ENCODE results near the gene MATR3. TPM values are rescaled to one million over a fixed set of nuclear protein-coding genes. Genes with fewer than 3 reads are reported as not detected.
A peak's percentile ranks its signal among the peaks of the same experiment; 100 is the strongest.

Gene MATR3
- total RNA-seq, 1 donor from 2014 or later, result 235 TPM

GRCh38 chr5:139284295-139284694 lies 9.2 kb upstream of the MATR3 start:
- no peak overlapping the region for H3K27ac Mint-ChIP-seq (ENCODE audit: unreplicated experiment)
- H3K36me3 Mint-ChIP-seq (ENCODE audit: low read depth, unreplicated experiment), result peaks cover 10% of the 10 kb centered on the region
- peaks cover 2% of the 10 kb centered on the region for H3K4me1 Mint-ChIP-seq (ENCODE audit: unreplicated experiment)
- no peaks in the 10 kb centered on the region for H3K27me3 Mint-ChIP-seq (ENCODE audit: unreplicated experiment)
- no peak for TF ChIP-seq CTCF (IDR thresholded peaks at IDR 0.05; ENCODE audit: unreplicated experiment)
- H3K9me3 Mint-ChIP-seq (ENCODE audit: unreplicated experiment), result no peaks in the 10 kb centered on the region
- no peak for DNase-seq (ENCODE audit: low spot score)
- H3K4me3 Mint-ChIP-seq (ENCODE audit: unreplicated experiment), result no peak overlapping the region

DNA sequence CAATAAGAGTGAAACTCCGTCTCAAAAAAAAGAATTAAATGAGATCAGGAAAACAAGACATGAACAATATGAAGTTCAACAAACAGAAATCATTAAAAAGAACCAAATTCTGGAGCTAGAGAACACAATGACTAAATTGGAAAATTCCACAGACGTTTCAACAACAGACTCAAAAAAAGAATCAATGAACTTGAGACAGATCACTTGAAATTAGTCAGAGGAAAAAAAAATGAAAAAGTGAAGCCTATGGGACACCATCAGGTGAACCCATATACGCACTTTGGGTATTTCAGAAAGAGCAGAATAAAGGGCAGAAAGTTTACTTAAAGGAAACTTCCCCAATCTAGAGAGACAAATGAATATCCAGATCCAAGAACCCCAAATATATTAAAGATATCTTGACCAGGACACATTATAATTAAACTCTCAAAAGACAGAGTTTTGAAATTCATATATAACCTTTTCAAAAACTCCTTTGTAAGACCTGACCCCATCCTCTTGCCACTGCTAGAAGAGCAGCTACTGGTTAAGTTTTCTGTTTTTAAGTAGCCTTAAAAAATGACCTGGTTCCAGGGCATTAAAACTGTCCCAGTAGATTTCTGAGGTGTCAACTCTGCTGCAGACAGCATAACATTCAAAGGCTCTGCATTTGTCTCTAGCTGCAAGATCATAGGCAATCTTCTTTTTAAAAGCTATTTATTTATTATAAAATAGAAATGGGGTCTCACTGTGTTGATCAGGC lies 7.7 kb upstream of the MATR3 start:
- TF ChIP-seq CTCF (IDR thresholded peaks at IDR 0.05; ENCODE audit: unreplicated experiment), result no peak
- Mint-ChIP-seq H3K27me3 (ENCODE audit: unreplicated experiment) (no peaks in the 10 kb centered on the region), H3K36me3 (ENCODE audit: low read depth, unreplicated experiment) (peaks cover 10% of the 10 kb centered on the region), H3K9me3 (ENCODE audit: unreplicated experiment) (no peaks in the 10 kb centered on the region), H3K4me1 (ENCODE audit: unreplicated experiment) (peaks cover 2% of the 10 kb centered on the region), H3K4me3 (ENCODE audit: unreplicated experiment) (no peak overlapping the region), H3K27ac (ENCODE audit: unreplicated experiment) (peak overlapping the region; percentile 12)
- DNase-seq (ENCODE audit: low spot score), result no peak

GRCh38 chr5:139287890-139288635 lies 5.5 kb upstream of the MATR3 start:
- Mint-ChIP-seq H3K4me3 (ENCODE audit: unreplicated experiment) (no peak overlapping the region), H3K9me3 (ENCODE audit: unreplicated experiment) (no peaks in the 10 kb centered on the region), H3K36me3 (ENCODE audit: low read depth, unreplicated experiment) (peaks cover 10% of the 10 kb centered on the region), H3K27me3 (ENCODE audit: unreplicated experiment) (no peaks in the 10 kb centered on the region), H3K27ac (ENCODE audit: unreplicated experiment) (peak overlapping the region; percentile 58), H3K4me1 (ENCODE audit: unreplicated experiment) (peaks cover 2% of the 10 kb centered on the region)
- no peak for DNase-seq (ENCODE audit: low spot score)
- no peak for TF ChIP-seq CTCF (IDR thresholded peaks at IDR 0.05; ENCODE audit: unreplicated experiment)

DNA sequence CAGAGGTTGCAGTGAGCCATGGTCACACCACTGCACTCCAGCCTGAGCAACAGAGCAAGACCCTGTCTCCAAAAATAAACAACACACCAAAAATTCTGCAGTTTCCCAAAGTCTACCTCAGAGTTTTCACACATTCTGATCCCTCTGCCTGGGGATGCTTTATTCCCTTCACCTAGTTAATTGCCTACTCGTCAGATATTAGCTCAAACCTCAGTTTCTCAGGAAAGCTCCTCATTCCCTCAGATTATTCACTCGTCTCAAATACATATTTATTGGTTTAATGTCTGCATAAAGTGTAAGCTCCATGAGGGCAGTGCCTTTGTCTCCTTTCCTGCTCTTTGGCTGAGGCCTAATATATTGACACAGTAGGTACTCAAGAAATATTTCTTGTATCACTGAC lies 2.5 kb upstream of the MATR3 start:
- no peak for TF ChIP-seq CTCF (IDR thresholded peaks at IDR 0.05; ENCODE audit: unreplicated experiment)
- no peak overlapping the region for H3K27ac Mint-ChIP-seq (ENCODE audit: unreplicated experiment)
- peaks cover 8% of the 10 kb centered on the region for H3K27me3 Mint-ChIP-seq (ENCODE audit: unreplicated experiment)
- DNase-seq (ENCODE audit: low spot score), result no peak
- H3K36me3 Mint-ChIP-seq (ENCODE audit: low read depth, unreplicated experiment), result peaks cover 10% of the 10 kb centered on the region
- no peaks in the 10 kb centered on the region for H3K9me3 Mint-ChIP-seq (ENCODE audit: unreplicated experiment)
- H3K4me1 Mint-ChIP-seq (ENCODE audit: unreplicated experiment), result peaks cover 16% of the 10 kb centered on the region
- no peak overlapping the region for H3K4me3 Mint-ChIP-seq (ENCODE audit: unreplicated experiment)

GRCh38 chr5:139293202-139293506 lies 386 bp upstream of the MATR3 start:
- Mint-ChIP-seq H3K27me3 (ENCODE audit: unreplicated experiment) (peaks cover 8% of the 10 kb centered on the region), H3K36me3 (ENCODE audit: low read depth, unreplicated experiment) (peaks cover 7% of the 10 kb centered on the region), H3K4me3 (ENCODE audit: unreplicated experiment) (peak overlapping the region; percentile 98), H3K9me3 (ENCODE audit: unreplicated experiment) (no peaks in the 10 kb centered on the region), H3K4me1 (ENCODE audit: unreplicated experiment) (peaks cover 26% of the 10 kb centered on the region), H3K27ac (ENCODE audit: unreplicated experiment) (peak overlapping the region; percentile 99)
- TF ChIP-seq CTCF (IDR thresholded peaks at IDR 0.05; ENCODE audit: unreplicated experiment), result no peak
- DNase-seq (ENCODE audit: low spot score), result no peak
